ENCODE measurements around the gene MN1.
A peak's percentile ranks its signal among the peaks of the same experiment; 100 is the strongest.

The MN1 gene

DNA sequence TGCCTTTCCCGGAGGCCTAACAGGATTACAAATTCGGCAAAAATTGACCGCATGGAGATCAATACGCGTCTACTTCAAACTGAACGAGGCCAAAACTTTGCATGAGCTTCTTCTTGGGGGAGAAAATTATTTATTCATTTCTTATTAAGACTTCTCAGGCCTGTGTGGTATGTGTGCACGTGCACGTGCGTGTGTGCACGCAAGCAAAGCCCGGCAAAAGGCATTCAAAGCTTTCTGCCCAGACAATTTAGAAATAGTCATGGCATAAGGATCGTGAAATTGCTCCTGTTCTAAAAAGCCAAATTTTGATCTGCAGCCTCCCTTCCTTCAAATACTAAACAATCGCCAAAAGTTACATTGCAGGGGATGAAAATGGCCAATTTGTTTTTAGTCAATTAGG is 14.6 kb downstream of the MN1 start:
- H3K27me3 ChIP-seq (ENCODE audit: control insufficient read depth in 1 of 2, insufficient read depth in 2 of 2, low read length in 2 of 2), result no peaks in the 10 kb centered on the region
- H3K36me3 ChIP-seq (ENCODE audit: insufficient read depth, low read length), result no peaks in the 10 kb centered on the region
- no peak overlapping the region for H3K4me3 ChIP-seq (ENCODE audit: low read depth in 1 of 2, low read length in 2 of 2)
- H3K4me1 ChIP-seq (ENCODE audit: insufficient read depth, low read length), result no peaks in the 10 kb centered on the region
- H3K9ac ChIP-seq (ENCODE audit: low read length), result no peak overlapping the region
- H3K9me3 ChIP-seq (ENCODE audit: low read length), result no peaks in the 10 kb centered on the region
- no peak overlapping the region for H3K27ac ChIP-seq (ENCODE audit: low read depth, low read length)

- H3K4me3 ChIP-seq (ENCODE audit: low read depth in 1 of 2, low read length in 2 of 2), result no peak overlapping the region
- no peak overlapping the region for H3K9ac ChIP-seq (ENCODE audit: low read length)
- H3K27me3 ChIP-seq (ENCODE audit: control insufficient read depth in 1 of 2, insufficient read depth in 2 of 2, low read length in 2 of 2), result no peaks in the 10 kb centered on the region
- no peaks in the 10 kb centered on the region for H3K4me1 ChIP-seq (ENCODE audit: insufficient read depth, low read length)
- H3K36me3 ChIP-seq (ENCODE audit: insufficient read depth, low read length), result no peaks in the 10 kb centered on the region
- H3K27ac ChIP-seq (ENCODE audit: low read depth, low read length), result no peak overlapping the region
- no peaks in the 10 kb centered on the region for H3K9me3 ChIP-seq (ENCODE audit: low read length)
Observed at GRCh38 chr22:27786291-27786932, 15.1 kb downstream of the MN1 start.

- Histone ChIP-seq H3K9me3 (ENCODE audit: low read length) (no peaks in the 10 kb centered on the region), H3K4me1 (ENCODE audit: insufficient read depth, low read length) (no peaks in the 10 kb centered on the region), H3K27ac (ENCODE audit: low read depth, low read length) (no peak overlapping the region), H3K9ac (ENCODE audit: low read length) (no peak overlapping the region), H3K4me3 (ENCODE audit: low read depth in 1 of 2, low read length in 2 of 2) (no peak overlapping the region), H3K27me3 (ENCODE audit: control insufficient read depth in 1 of 2, insufficient read depth in 2 of 2, low read length in 2 of 2) (no peaks in the 10 kb centered on the region), H3K36me3 (ENCODE audit: insufficient read depth, low read length) (no peaks in the 10 kb centered on the region)
Observed at GRCh38 chr22:27785831-27786230, 15.7 kb downstream of the MN1 start.

DNA sequence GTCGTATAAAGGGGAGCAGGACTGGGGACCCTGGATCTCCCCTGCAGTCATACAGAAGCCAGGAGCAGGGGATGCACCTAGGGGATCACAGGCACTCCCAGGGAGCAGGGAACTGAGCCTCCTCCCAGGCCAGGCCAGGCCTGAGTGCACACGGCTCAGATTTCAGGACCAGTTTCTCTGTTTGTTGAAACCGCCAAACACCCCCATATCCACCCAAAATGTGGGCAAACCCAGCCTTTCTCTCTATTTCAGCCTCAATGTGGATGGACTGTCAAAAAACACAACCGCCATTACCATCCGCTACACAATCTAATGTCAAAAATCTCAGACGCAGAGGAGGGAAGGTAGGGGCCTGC is 17.5 kb downstream of the MN1 start:
- H3K9ac ChIP-seq (ENCODE audit: low read length), result no peak overlapping the region

GRCh38 chr22:27783436-27784119 is 18.0 kb downstream of the MN1 start:
- Histone ChIP-seq H3K4me3 (ENCODE audit: low read depth in 1 of 2, low read length in 2 of 2) (no peak overlapping the region), H3K9ac (ENCODE audit: low read length) (no peak overlapping the region), H3K27ac (ENCODE audit: low read depth, low read length) (peak overlapping the region; percentile 48), H3K36me3 (ENCODE audit: insufficient read depth, low read length) (no peaks in the 10 kb centered on the region), H3K27me3 (ENCODE audit: control insufficient read depth in 1 of 2, insufficient read depth in 2 of 2, low read length in 2 of 2) (no peaks in the 10 kb centered on the region), H3K4me1 (ENCODE audit: insufficient read depth, low read length) (peaks cover 4% of the 10 kb centered on the region), H3K9me3 (ENCODE audit: low read length) (no peaks in the 10 kb centered on the region)

More for the DNA sequence above, 17.5 kb downstream of the MN1 start:
- Histone ChIP-seq H3K4me3 (ENCODE audit: low read depth in 1 of 2, low read length in 2 of 2) (no peak overlapping the region), H3K27me3 (ENCODE audit: control insufficient read depth in 1 of 2, insufficient read depth in 2 of 2, low read length in 2 of 2) (no peaks in the 10 kb centered on the region), H3K9me3 (ENCODE audit: low read length) (no peaks in the 10 kb centered on the region), H3K36me3 (ENCODE audit: insufficient read depth, low read length) (no peaks in the 10 kb centered on the region), H3K4me1 (ENCODE audit: insufficient read depth, low read length) (no peaks in the 10 kb centered on the region), H3K27ac (ENCODE audit: low read depth, low read length) (peak overlapping the region; percentile 48)

DNA sequence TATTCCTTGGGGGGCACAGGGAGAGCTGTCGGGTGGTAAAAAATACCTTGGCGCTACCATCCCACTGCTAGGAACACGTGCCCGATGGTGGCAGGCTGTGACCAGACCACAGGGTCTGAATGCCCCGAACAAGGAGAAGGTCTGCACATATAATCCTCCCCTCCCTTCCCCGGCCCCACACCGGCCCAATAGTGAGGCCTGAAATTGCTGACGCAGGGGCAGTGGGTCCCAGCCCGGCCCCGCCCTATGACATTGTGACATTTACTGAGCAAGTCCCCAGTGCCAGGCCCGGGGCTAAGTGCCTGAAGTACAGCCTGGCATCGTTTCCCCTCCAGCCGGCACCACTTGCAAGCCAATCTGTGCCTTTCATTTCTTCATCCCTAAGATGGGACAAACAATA is 19.5 kb downstream of the MN1 start:
- Histone ChIP-seq H3K27ac (ENCODE audit: low read depth, low read length) (no peak overlapping the region), H3K9ac (ENCODE audit: low read length) (no peak overlapping the region), H3K4me3 (ENCODE audit: low read depth in 1 of 2, low read length in 2 of 2) (no peak overlapping the region), H3K4me1 (ENCODE audit: insufficient read depth, low read length) (peaks cover 8% of the 10 kb centered on the region), H3K9me3 (ENCODE audit: low read length) (no peaks in the 10 kb centered on the region), H3K36me3 (ENCODE audit: insufficient read depth, low read length) (no peaks in the 10 kb centered on the region), H3K27me3 (ENCODE audit: control insufficient read depth in 1 of 2, insufficient read depth in 2 of 2, low read length in 2 of 2) (no peaks in the 10 kb centered on the region)

DNA sequence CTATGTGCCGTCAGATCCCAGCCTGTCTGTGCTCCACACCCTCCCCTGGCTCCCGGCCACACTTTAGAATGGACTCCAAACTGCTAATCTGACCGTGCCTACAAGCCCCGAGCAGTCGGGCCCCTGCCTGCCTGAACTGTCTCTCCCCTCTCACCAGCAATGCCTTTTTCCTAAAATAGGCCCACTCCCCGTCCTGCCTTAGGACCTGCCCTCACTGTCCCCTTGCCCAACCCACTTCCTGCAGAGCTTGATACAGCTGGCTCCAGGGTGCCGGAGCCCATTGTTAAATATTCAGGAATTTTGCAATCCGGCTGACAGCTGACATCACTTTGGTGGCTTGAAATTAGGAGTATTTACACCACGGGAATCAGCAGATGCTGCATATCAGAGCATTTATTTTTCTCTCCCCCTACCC is 21.4 kb downstream of the MN1 start:
- Histone ChIP-seq H3K27ac (ENCODE audit: low read depth, low read length) (no peak overlapping the region), H3K4me1 (ENCODE audit: insufficient read depth, low read length) (peaks cover 14% of the 10 kb centered on the region)

DNA sequence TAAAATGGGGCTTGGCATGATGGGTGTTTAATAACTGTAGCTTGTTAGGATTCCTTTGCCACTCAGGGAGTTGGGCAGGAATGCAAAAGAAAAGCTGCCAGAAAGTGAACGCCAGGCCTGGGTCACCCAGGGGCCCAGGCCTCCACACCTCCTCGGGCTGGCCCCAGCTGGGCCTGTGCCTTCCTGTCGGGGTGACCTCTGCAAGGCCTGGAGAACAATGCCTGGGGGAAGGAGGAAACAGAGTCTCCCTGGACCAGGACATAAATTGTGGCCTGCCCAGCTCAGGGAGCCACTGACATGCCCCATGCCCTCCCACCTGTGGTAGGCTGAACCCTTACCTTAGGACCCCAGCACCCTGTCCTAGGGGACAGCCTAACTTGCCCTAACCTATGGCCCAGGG is 21.9 kb downstream of the MN1 start:
- no peak overlapping the region for H3K27ac ChIP-seq (ENCODE audit: low read depth, low read length)
- no peaks in the 10 kb centered on the region for H3K27me3 ChIP-seq (ENCODE audit: control insufficient read depth in 1 of 2, insufficient read depth in 2 of 2, low read length in 2 of 2)
- H3K9ac ChIP-seq (ENCODE audit: low read length), result no peak overlapping the region
- no peaks in the 10 kb centered on the region for H3K36me3 ChIP-seq (ENCODE audit: insufficient read depth, low read length)
- no peaks in the 10 kb centered on the region for H3K9me3 ChIP-seq (ENCODE audit: low read length)
- H3K4me1 ChIP-seq (ENCODE audit: insufficient read depth, low read length), result peaks cover 19% of the 10 kb centered on the region
- no peak overlapping the region for H3K4me3 ChIP-seq (ENCODE audit: low read depth in 1 of 2, low read length in 2 of 2)

More for the DNA sequence above, 21.4 kb downstream of the MN1 start:
- no peaks in the 10 kb centered on the region for H3K36me3 ChIP-seq (ENCODE audit: insufficient read depth, low read length)
- no peak overlapping the region for H3K4me3 ChIP-seq (ENCODE audit: low read depth in 1 of 2, low read length in 2 of 2)
- H3K9me3 ChIP-seq (ENCODE audit: low read length), result no peaks in the 10 kb centered on the region
- no peak overlapping the region for H3K9ac ChIP-seq (ENCODE audit: low read length)
- H3K27me3 ChIP-seq (ENCODE audit: control insufficient read depth in 1 of 2, insufficient read depth in 2 of 2, low read length in 2 of 2), result no peaks in the 10 kb centered on the region

GRCh38 chr22:27778294-27779090 is 23.1 kb downstream of the MN1 start:
- Histone ChIP-seq H3K9ac (ENCODE audit: low read length) (no peak overlapping the region), H3K4me1 (ENCODE audit: insufficient read depth, low read length) (peaks cover 19% of the 10 kb centered on the region), H3K27ac (ENCODE audit: low read depth, low read length) (no peak overlapping the region), H3K9me3 (ENCODE audit: low read length) (no peaks in the 10 kb centered on the region), H3K4me3 (ENCODE audit: low read depth in 1 of 2, low read length in 2 of 2) (no peak overlapping the region), H3K27me3 (ENCODE audit: control insufficient read depth in 1 of 2, insufficient read depth in 2 of 2, low read length in 2 of 2) (no peaks in the 10 kb centered on the region), H3K36me3 (ENCODE audit: insufficient read depth, low read length) (no peaks in the 10 kb centered on the region)

GRCh38 chr22:27777128-27777527 is 24.4 kb downstream of the MN1 start:
- H3K27ac ChIP-seq (ENCODE audit: low read depth, low read length), result no peak overlapping the region
- no peaks in the 10 kb centered on the region for H3K36me3 ChIP-seq (ENCODE audit: insufficient read depth, low read length)

DNA sequence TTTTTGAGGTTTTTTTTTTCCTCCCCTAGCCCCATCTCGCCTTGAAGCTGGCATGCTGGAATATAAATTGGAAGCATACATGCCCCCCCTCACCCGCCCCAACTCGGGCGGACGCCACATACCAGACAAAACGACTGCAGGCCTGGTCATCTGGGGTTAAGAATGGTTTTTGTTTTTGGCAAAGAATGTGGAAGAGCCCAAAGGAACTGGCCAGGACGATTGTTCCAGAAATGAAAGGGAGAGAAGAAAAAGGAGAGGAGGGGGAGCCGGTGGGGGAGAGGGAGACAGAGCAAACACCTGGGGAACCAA is 25.0 kb downstream of the MN1 start:
- no peaks in the 10 kb centered on the region for H3K9me3 ChIP-seq (ENCODE audit: low read length)
- H3K4me1 ChIP-seq (ENCODE audit: insufficient read depth, low read length), result peaks cover 19% of the 10 kb centered on the region
- no peaks in the 10 kb centered on the region for H3K36me3 ChIP-seq (ENCODE audit: insufficient read depth, low read length)
- no peak overlapping the region for H3K27ac ChIP-seq (ENCODE audit: low read depth, low read length)
- H3K9ac ChIP-seq (ENCODE audit: low read length), result no peak overlapping the region
- no peak overlapping the region for H3K4me3 ChIP-seq (ENCODE audit: low read depth in 1 of 2, low read length in 2 of 2)
- H3K27me3 ChIP-seq (ENCODE audit: control insufficient read depth in 1 of 2, insufficient read depth in 2 of 2, low read length in 2 of 2), result no peaks in the 10 kb centered on the region

More at GRCh38 chr22:27777128-27777527, 24.4 kb downstream of the MN1 start:
- Histone ChIP-seq H3K9ac (ENCODE audit: low read length) (no peak overlapping the region), H3K4me3 (ENCODE audit: low read depth in 1 of 2, low read length in 2 of 2) (no peak overlapping the region), H3K27me3 (ENCODE audit: control insufficient read depth in 1 of 2, insufficient read depth in 2 of 2, low read length in 2 of 2) (no peaks in the 10 kb centered on the region), H3K4me1 (ENCODE audit: insufficient read depth, low read length) (peaks cover 19% of the 10 kb centered on the region), H3K9me3 (ENCODE audit: low read length) (no peaks in the 10 kb centered on the region)
